ENCODE data around the gene CYTH4.

DNA sequence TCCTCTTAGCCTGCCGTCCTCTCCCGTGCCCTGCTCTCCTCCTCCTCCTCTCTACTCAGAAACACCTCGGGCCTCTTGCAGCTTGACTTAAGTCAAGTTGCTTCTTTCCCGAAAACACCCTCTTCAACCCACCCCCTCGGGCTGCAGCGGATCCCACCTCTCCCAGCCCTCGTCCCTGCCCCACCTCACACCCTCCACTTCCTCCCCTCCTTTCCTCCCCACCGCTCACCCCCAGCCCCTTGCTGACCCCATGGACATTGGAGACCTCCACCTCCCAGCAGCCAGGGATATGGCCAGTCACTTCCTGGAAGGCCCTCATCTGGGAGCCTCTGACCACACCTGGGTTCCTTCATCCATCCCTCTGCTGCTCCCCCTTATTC lies 8.5 kb upstream of the CYTH4 start:
- TF ChIP-seq, protein P1, sequence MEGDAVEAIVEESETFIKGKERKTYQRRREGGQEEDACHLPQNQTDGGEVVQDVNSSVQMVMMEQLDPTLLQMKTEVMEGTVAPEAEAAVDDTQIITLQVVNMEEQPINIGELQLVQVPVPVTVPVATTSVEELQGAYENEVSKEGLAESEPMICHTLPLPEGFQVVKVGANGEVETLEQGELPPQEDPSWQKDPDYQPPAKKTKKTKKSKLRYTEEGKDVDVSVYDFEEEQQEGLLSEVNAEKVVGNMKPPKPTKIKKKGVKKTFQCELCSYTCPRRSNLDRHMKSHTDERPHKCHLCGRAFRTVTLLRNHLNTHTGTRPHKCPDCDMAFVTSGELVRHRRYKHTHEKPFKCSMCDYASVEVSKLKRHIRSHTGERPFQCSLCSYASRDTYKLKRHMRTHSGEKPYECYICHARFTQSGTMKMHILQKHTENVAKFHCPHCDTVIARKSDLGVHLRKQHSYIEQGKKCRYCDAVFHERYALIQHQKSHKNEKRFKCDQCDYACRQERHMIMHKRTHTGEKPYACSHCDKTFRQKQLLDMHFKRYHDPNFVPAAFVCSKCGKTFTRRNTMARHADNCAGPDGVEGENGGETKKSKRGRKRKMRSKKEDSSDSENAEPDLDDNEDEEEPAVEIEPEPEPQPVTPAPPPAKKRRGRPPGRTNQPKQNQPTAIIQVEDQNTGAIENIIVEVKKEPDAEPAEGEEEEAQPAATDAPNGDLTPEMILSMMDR (conservative IDR thresholded peaks at IDR 0.05; ENCODE audit: low read depth in 2 of 2) = no peak
- no peak for TF ChIP-seq POLR2AphosphoS5 (IDR thresholded peaks at IDR 0.05; ENCODE audit: low read depth)
- no peak for TF ChIP-seq EZH2 (IDR thresholded peaks at IDR 0.05; ENCODE audit: low read depth, unreplicated experiment)
- TF ChIP-seq, protein P2, sequence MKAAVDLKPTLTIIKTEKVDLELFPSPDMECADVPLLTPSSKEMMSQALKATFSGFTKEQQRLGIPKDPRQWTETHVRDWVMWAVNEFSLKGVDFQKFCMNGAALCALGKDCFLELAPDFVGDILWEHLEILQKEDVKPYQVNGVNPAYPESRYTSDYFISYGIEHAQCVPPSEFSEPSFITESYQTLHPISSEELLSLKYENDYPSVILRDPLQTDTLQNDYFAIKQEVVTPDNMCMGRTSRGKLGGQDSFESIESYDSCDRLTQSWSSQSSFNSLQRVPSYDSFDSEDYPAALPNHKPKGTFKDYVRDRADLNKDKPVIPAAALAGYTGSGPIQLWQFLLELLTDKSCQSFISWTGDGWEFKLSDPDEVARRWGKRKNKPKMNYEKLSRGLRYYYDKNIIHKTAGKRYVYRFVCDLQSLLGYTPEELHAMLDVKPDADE (IDR thresholded peaks at IDR 0.05) = no peak
- TF ChIP-seq ZNF114 (CRISPR knock-in tag; IDR thresholded peaks at IDR 0.05) = no peak
- TF ChIP-seq, protein P3, sequence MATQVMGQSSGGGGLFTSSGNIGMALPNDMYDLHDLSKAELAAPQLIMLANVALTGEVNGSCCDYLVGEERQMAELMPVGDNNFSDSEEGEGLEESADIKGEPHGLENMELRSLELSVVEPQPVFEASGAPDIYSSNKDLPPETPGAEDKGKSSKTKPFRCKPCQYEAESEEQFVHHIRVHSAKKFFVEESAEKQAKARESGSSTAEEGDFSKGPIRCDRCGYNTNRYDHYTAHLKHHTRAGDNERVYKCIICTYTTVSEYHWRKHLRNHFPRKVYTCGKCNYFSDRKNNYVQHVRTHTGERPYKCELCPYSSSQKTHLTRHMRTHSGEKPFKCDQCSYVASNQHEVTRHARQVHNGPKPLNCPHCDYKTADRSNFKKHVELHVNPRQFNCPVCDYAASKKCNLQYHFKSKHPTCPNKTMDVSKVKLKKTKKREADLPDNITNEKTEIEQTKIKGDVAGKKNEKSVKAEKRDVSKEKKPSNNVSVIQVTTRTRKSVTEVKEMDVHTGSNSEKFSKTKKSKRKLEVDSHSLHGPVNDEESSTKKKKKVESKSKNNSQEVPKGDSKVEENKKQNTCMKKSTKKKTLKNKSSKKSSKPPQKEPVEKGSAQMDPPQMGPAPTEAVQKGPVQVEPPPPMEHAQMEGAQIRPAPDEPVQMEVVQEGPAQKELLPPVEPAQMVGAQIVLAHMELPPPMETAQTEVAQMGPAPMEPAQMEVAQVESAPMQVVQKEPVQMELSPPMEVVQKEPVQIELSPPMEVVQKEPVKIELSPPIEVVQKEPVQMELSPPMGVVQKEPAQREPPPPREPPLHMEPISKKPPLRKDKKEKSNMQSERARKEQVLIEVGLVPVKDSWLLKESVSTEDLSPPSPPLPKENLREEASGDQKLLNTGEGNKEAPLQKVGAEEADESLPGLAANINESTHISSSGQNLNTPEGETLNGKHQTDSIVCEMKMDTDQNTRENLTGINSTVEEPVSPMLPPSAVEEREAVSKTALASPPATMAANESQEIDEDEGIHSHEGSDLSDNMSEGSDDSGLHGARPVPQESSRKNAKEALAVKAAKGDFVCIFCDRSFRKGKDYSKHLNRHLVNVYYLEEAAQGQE (IDR thresholded peaks at IDR 0.05; ENCODE audit: unreplicated experiment) = no peak
- no peak for TF ChIP-seq EZH2phosphoT487 (IDR thresholded peaks at IDR 0.05; ENCODE audit: unreplicated experiment)
- TF ChIP-seq JUNB (IDR thresholded peaks at IDR 0.05; ENCODE audit: unreplicated experiment) = no peak

All from GM23338 (cell line).